Measurements from ENCODE around the gene PTPRT.

The PTPRT gene

DNA sequence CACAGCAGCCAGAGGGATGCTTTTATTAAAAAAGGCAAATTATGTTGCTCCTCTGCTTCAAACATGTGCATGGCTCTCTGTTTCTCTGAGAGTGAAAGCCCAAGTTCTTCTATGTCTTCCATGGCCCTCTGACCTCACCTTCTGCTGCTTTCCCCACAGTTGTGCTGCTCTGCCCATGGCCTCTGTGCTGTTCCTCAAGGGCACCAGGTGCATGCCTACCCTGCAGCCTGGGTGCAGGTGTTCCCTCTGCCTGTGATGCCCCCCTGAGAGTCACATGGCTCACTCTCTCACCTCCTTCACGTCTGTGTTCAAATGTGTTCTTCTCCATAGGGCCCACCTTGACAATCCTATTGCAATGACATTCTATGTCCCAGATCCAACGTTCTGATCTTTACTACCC is 1094.5 kb downstream of the PTPRT start:
- FAIRE-seq: no peak

- FAIRE-seq: no peak
Measured at GRCh38 chr20:42093542-42094440, 1095.9 kb downstream of the PTPRT start.

DNA sequence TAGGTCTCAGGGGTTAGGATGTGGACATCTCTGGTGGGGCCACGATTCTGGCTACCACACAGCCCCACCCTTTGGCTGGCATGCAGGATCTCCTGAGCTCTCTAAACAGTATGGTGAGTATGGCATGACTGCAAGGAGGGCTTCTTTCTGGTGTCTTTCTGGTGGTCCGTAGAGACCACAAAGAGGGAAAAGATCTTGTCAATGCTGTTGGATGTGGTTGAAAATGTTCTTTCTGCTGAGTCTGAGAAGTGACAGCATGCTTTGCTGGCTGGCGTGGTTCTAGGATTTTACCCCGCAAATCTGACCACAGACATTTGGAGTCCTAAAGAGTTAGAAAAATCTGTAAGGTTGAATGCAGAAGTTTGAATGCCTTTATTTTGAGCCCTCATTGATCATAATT is 1096.7 kb downstream of the PTPRT start:
- FAIRE-seq: no peak

GRCh38 chr20:42085366-42085765 is 1104.3 kb downstream of the PTPRT start:
- FAIRE-seq: no peak

- no peak for FAIRE-seq
Measured at GRCh38 chr20:42083280-42083679, 1106.4 kb downstream of the PTPRT start.

GRCh38 chr20:42082611-42083010 is 1107.1 kb downstream of the PTPRT start:
- no peak for FAIRE-seq

DNA sequence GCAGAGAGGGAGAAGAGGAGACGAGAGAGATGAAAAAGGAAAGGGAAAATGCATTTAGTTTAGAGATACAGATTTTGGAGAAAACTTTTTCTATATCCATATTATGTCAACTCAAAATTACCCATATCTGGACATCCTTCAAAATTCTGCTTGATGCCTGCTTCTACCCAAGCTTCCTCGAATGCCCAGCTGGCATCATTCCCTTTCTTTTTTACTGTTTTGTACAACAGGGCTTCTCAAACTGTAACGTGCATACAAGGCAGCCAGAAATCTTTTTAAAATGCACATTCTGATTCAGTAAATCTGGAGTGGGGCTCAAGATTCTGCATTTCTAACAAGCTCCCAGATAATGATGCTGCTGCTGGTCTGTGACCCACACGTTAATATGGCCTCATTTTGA is 1108.8 kb downstream of the PTPRT start:
- FAIRE-seq: no peak

GRCh38 chr20:42074944-42075343 is 1114.8 kb downstream of the PTPRT start:
- no peak for FAIRE-seq

DNA sequence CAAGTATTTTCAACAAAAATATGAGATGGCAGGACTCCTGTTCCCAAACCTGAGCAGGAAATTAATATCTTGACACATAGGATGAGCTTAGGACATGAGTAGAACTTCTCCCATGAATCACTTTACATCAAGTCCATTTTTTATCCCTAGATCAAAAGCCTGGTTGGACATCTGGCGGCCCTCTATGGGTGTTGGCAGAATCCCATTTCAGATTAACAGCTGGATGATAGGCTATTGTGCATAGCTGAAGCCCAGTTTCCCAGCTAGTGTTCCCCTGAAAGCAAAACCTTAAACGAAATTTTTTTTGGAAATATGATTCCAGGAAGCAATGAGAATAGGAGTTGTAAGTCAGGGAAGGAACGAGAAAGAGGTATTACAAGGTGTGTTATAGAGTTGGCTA is 1122.1 kb downstream of the PTPRT start:
- FAIRE-seq: no peak

- no peak for FAIRE-seq
Measured at GRCh38 chr20:42067174-42067573, 1122.5 kb downstream of the PTPRT start.

GRCh38 chr20:42063141-42063540 is 1126.6 kb downstream of the PTPRT start:
- no peak for FAIRE-seq

GRCh38 chr20:42053350-42053749 is 1136.4 kb downstream of the PTPRT start:
- FAIRE-seq: no peak

- FAIRE-seq: no peak
Measured at GRCh38 chr20:42051921-42052320, 1137.8 kb downstream of the PTPRT start.

DNA sequence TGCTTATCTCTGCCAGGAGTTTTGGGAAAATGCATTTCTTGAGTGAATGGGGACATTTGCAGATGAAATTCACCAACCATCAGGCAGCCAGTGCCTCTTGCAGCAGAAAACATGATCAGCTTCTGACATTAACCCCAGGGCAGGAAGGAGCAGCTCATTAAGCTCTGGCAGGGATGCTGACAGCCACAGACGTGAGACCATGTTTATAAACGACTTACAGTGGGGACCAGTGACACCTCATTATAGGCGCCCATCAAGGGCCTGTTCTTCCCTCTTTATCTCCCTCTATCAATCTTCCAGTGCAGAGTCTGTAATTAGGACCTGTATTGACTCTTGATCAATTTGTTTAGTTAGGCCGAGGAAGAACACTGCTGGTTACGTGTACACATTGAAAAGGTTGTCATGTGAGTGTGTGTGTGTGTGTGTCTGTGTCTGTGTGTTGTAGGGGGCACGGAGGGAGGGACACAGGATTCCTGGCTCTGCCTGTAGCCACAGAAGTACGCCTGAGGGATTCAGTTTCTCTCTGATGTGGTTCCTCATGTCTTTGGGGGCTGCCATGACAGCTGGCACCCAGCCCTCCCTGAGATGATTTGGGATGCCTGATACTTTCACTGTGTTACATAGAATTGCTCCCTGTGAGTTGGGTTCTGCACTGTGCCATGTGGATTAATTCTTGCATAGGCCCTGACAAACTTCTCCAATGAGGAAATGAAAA is 1143.2 kb downstream of the PTPRT start:
- no peak for FAIRE-seq

DNA sequence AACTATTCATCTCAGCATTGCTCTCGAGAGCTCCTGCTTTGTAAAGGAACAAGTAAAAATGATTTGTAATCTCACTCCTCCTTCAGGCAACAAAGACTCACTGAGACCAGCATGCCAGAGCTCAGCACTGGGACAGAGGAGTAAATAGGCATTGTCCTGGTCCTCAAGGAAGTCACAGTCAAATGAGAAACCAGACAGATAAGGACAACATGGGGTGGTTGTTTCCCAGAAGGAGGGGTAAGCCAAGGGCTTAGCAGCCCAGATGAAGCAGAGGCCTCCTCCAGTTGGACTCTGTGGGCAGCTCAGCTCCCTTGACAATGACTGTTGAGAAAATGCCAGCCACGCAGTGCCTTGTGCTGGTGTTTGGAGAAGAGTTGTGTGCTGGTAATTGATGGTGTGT is 1145.8 kb downstream of the PTPRT start:
- no peak for FAIRE-seq

GRCh38 chr20:42041000-42041565 is 1148.6 kb downstream of the PTPRT start:
- FAIRE-seq: no peak

DNA sequence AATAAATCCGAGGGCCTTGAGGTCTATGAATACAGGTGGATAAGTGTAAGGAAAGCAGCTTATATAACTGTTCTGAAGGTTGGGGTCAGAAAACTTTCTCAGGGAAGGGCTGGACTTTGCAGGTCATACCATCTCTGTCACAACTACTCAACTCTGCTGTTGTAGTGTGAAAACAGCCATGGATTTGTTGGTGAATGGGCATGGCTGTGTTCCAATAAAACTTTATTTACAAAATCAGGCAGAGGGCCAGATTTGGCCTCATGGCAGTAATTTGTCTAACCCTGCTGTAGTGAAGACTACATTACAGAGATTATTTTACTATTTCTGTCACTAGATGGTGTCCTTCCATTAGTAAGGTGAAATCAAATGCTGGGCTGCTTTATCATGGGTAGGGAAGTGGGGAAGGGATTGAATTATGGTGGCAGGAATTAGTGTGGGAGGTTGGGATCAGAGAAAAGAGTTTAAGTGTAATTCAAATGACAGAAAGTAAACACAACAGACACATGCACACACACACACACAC is 1161.9 kb downstream of the PTPRT start:
- FAIRE-seq: no peak

GRCh38 chr20:42026599-42026998 is 1163.1 kb downstream of the PTPRT start:
- no peak for FAIRE-seq

- no peak for FAIRE-seq
Measured at GRCh38 chr20:42024653-42025052, 1165.1 kb downstream of the PTPRT start.

Data from colon (tissue), 2 donors.